NCI-H2107 treated with DMSO at 0.1 percent for 48 hours (cell line): Measurements from ENCODE around the gene PHF1.
"Not testable (repeated sequence)": the region's sequence is repeated elsewhere in the genome, so short reads cannot be mapped to it uniquely, and the experiment has no call there.

Source experiments
- DNase-seq: peaks from one replicate; lab custom pipeline; 2025; ENCODE audit not compliant: unreplicated experiment; lab: John Stamatoyannopoulos, UW

Gene PHF1

DNA sequence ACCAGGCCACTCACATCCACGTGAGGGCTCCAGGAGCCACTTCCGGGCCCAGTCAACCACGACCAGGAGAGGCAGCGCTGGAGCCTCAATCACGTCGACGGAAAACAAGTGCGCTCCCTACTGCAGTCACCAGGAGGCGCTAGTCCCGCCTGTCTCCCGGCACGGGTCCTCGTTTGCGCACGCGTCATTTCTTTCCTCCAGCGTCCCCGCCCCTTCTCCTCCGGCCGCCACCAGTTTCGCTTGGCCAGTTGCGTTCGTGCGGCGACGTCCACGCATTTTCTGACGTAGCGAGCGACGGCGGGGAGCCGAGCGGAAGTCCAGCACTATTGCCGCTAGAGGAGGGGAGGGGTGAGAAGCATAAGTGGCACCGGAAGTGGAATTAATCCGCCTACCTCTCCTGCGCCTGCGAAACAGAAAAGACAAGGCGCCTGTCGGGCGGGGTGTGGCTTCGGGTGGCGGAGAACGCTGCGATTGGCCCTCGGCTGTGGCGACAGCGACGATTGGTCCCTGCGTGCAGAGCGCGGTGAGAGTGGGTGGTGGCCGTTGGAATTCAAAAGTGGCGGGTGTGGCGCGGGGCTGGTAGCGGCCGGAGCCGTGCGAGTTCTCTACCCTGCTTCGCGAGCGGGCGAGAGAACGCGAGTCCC lies 19.4 kb upstream of the PHF1 start, which contains the start of gene KIFC1:
Gene KIFC1 (plus strand): TSS at position 546 of the 644 bp plus-strand sequence. CDS start 163 bp downstream, outside the sequence.
- DNase-seq = peak; percentile 99

DNA sequence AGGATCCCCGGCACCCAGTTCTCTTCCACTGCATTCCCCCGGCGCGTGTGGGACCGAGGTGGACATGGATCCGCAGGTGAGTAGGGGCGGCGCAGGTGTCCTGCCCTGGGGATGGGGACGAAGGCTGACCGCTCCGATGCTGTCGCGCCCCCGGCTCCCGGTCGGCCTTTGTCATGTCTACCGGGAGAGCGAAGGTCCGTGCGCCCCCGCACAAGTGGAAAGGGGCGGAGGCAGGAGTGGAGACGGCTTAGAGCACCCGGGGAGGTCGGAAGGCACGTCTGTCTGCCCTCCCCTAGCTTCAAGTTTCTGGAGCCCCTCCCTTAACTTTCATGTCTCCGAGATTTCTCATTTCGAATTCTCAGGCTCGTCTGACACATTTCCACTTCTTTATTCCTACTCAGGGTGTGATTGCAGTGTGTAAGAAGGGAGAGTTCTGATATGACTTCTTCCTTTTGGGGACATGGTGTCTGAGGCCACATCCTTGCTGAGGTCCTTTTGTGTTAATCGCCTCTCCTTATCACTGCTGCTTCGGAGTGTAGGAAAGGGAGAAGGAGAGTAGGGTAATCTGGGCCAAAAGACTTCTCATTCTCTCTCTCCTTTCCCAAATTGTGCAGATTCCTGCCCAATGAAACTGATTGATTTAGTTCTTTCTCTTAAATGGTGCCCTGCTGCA lies 18.8 kb upstream of the PHF1 start:
- DNase-seq = no peak

DNA sequence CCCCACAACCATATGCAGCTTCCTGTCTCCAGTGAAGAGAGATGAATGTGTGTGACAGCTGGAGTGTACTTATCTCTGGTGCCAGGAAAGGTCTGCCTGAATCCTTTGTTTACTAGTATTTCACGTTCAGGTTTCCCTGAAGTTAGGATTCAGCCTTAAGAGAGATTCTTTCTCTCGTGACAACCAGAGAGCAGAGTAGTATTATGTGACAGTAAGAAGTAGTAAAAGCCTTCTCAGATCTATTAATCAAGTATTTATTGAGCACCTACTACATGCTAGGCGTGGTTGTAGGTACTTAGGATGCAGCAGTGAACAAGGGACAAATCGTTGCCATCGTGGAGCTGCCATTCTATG lies 18.2 kb upstream of the PHF1 start:
- no peak for DNase-seq

DNA sequence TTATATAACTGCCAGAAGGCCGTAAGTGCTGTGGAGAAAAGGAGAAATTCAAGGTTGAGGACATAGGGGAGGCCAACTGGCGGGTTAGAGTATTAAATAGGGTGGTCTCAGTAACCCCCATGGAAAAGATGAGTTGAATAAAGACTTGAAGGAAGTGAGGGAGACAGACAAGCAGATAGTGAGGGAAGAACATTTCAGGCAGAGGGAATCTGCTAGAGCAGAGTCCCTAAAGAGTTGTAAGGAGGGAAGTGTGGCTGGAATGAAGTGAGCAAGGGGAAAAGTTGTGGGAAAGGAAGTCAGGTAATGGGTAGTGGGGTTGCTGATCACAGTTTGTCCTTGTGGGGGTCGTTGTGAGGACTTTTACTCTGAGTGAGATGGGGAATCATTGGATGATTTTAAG lies 17.8 kb upstream of the PHF1 start:
- DNase-seq = no peak

DNA sequence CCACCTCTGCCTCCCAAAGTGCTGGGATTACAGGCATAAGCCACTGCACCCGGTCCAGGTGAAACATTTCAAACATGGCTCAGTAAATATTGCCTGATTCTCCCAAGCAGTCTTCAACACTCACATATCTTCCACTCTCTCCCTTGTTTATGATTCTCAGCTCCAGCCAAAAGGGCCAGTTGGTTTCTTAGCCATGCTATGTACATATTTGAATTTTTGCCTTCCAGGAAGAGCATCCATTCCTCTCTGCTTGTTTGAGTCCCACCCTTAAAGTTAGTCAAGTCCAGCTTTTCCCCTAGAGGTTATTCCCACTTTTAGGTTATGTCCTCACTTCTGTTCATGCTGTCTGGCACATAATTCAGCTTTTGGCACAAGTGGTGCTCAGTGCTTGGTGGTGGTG lies 13.3 kb upstream of the PHF1 start:
- DNase-seq = no peak

DNA sequence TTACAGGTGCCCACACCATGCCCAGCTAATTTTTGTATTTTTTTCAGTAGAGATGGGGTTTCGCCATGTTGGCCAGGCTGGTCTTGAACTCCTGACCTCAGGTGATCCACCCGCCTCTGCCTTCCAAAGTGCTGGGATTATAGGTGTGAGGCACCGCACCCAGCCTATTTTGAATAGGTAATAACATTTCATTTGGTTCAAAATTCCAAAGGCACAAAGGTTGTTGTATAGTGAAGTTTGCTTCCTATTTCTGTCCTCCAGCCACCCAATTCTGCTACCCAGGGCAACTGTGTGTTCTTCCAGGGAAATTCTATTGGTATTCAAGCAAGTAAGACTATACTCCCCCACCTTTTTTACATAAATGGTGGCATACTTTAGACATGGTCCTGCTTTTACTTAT lies 12.2 kb upstream of the PHF1 start:
- not testable (repeated sequence) for DNase-seq

DNA sequence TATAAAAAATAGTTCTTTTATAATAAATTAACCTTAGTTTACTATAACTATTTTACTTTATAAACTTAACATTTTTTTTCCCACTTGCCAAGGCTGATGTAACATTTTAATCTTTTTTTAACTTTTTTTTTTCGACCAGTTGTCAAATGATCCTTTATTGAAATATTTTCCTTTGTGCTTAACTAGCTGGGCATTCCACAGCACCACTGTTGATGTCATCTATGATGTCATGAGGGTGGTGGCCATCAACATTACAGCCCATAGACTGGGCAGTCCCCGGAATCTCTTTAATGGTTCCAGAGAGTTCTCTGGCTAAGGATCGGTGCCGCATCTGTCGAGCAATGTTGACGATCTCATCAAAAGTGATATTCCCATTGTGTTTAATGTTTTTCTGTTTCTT lies 10.9 kb upstream of the PHF1 start:
- DNase-seq = not testable (repeated sequence)

DNA sequence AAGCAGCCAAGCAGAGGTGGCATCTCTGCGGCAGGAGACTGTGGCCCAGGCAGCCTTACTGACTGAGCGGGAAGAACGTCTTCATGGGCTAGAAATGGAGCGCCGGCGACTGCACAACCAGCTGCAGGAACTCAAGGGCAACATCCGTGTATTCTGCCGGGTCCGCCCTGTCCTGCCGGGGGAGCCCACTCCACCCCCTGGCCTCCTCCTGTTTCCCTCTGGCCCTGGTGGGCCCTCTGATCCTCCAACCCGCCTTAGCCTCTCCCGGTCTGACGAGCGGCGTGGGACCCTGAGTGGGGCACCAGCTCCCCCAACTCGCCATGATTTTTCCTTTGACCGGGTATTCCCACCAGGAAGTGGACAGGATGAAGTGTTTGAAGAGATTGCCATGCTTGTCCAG lies 5.9 kb upstream of the PHF1 start:
- DNase-seq = no peak

DNA sequence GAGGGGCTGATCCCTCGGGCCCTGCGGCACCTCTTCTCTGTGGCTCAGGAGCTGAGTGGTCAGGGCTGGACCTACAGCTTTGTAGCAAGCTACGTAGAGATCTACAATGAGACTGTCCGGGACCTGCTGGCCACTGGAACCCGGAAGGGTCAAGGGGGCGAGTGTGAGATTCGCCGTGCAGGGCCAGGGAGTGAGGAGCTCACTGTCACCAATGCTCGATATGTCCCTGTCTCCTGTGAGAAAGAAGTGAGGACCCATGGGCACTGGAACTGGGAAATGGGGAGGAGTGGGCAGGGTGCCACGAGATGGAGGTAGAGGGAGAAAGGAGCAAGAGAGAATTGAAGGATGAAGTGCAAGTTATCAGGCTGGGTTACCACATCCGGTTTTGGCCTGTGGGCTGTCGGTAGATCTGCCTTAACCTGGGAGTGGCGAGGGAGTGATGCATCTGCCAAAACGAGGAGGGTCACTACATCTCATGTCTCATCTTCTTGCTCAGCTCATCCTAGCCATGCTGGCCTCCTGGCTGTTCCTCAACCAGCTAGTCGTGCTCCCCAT lies 5.4 kb upstream of the PHF1 start:
- DNase-seq = no peak

DNA sequence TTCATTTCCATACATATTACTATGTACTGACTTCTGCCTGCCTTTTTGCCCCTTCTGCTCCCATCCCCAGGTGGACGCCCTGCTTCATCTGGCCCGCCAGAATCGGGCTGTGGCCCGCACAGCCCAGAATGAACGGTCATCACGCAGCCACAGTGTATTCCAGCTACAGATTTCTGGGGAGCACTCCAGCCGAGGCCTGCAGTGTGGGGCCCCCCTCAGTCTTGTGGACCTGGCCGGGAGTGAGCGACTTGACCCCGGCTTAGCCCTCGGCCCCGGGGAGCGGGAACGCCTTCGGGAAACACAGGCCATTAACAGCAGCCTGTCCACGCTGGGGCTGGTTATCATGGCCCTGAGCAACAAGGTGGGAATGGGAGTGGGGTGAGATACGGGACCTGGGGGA lies 4.7 kb upstream of the PHF1 start:
- no peak for DNase-seq

DNA sequence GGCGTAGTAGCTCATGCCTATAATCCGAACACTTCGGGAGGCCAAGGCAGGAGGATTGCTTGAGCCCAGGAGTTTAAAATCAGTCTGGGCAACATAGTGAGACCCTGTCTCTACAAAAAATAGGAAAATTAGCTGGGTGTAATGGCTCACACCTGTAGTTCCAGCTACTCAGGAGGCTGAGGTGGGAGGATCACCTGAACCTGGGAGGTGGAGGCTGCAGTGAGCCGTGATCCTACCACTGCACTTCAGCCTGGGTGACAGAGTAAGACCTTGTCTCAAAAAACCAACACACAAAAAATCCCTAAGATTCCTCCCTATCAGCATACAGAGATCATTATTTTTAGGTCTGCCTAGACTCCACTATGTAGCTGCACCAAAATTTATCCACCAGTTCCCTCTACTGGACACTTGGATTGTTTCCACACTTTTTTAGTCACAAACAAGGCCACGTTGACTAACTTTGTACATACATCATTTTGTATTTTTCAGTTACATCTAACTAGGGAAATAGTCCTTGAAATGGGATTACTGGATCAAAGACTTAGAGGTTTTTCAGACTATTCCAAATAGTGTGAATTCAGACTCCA lies 3.6 kb upstream of the PHF1 start:
- DNase-seq = no peak

DNA sequence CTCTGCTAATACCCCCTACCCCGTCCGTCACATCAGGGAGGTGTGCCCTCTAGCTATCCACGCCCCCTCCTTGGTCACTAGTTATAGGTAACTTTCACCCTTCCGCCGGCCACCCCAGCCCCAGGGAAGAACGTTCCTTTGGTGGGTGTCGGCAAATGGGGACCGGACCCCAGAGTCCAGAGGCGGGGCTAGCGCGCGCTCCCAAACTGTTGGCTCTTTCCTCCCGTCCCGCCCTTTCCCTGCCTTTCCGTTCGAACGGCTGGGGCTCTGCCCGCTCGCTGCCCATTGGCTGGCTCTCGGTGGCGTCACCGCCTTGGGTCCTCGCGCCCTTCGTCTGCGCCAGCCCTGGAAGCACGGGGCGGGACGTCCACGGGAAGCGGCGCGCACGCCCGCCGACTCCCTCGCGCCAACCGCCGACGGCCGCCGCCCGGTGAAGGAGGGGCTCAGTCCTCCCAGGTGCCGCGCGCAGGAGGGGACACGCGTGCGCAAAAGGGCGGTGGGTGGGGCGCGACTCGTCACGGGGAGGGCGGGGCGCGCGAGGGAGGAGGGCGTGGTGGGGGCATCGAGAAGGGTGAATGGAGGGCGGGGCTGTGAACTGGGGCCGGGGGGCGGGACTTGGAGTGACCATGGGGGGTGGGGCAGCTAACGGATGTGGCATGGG lies 634 bp upstream of the PHF1 start:
- peak; percentile 77 for DNase-seq

DNA sequence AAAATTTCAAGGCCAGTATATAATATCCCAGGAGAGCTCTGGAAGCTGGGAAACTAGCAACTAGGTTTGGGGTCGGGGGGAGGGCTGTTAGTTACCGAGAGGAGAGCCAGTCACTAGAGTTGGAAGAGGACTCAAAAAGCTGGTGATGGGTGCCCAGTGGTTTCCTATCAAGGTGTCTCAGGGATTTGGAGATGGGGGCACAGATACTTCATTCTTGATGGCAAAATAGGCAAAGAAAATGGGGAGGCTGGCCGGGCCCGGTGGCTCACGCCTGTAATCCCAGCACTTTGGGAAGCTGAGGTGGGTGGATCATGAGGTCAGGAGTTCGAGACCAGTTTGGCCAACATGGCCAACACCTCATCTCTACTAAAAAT lies 805 bp downstream of the PHF1 start:
- DNase-seq = no peak

DNA sequence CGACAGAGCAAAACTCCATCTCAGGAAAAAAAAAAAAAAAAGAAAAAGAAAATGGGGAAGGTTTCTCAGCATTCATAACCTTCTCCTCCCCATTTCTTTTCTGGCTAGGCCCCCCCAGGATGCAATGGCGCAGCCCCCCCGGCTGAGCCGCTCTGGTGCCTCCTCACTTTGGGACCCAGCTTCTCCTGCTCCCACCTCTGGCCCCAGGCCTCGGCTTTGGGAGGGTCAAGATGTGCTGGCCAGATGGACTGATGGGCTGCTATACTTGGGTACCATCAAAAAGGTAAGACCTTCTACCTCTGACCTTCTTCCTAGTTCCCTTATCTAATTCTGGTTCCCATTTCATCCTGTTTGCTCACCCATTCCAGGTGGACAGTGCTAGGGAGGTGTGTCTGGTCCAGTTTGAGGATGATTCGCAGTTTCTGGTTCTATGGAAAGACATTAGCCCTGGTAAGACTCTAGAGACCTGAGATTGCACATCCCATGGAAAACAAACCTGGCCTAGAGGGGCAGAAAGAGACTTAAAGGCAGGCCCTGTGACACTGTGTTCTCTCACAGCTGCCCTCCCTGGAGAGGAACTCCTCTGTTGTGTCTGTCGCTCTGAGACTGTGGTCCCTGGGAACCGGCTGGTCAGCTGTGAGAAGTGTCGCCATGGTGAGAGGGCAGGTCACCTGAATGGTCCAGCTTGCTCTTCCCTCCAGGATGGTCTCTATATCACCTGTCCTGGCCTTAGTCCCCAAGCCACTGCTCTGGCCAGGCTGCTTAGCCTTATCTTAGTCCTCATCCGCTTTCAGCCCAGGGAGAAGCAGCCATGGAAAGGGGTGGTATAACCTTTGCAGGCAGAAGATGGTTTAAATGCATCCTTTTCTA lies 1.6 kb downstream of the PHF1 start:
- DNase-seq = no peak

DNA sequence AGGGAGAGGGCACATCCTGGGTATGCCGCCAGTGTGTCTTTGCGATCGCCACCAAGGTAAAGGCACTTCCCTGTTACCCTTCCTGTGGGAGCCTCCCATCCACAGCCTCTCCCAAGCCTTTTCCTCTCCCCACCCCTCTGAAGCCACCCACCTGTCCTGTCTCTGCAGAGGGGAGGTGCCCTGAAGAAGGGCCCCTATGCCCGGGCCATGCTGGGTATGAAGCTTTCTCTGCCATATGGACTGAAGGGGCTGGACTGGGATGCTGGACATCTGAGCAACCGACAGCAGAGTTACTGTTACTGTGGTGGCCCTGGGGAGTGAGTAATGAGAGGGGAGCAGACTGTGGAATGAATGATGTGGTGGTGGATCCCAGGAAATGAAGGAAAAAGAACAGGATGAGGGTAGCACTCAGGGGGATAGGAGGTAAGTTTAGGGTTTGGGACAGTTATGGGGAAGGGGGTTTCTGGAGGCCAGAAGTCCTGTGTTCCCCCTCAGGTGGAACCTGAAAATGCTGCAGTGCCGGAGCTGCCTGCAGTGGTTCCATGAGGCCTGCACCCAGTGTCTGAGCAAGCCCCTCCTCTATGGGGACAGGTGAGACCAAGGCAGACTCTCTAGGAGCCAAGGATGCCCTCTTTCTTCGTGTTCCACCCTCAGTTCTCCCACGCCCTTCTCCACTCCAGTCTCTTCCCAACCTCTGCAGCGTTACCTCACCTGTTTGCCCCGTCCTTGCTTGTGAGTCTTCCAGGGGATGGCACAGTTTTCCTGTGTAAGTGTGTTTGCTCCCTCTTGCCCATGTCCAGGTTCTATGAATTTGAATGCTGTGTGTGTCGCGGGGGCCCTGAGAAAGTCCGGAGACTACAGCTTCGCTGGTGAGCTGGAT lies 2.7 kb downstream of the PHF1 start:
- DNase-seq = no peak

DNA sequence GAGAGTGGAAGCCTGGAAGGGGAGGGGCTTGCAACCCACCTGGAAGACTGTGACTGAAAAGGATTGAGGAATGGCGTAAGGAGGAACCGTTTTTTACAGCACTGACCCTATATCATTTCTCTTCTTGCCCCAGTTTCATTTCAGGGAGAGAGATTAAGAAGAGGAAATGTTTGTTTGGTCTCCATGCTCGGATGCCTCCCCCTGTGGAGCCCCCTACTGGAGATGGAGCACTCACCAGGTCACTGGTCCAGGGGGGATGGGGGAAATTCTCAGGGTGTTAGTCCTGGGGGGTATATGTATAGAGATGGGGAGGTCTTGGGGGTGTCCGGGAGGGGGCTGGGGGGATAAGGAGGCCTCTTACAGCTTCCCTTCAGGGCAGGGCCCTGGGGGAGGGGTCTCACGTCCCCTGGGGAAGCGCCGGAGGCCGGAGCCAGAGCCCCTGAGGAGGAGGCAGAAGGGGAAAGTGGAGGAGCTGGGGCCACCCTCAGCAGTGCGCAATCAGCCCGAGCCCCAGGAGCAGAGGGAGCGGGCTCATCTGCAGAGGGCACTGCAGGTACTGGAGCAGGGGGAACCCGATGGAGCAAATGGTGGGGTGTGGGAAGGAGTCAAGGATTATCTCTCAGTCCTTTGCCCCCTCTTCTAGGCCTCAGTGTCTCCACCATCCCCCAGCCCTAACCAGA lies 3.9 kb downstream of the PHF1 start:
- no peak for DNase-seq

DNA sequence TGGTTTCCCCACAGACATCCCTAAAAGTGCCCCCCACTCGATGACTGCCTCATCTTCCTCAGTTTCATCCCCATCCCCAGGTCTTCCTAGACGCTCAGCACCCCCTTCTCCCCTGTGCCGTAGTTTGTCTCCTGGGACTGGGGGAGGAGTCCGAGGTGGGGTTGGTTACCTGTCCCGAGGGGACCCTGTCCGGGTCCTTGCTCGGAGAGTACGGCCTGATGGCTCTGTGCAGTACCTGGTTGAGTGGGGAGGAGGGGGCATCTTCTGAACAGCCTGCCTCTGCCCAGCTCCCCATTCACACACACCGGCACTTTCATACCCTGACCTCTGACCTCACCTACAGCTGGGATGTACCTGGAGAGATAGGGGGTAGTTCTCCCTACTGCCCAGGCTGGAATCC lies 5.0 kb downstream of the PHF1 start:
- DNase-seq = no peak

DNA sequence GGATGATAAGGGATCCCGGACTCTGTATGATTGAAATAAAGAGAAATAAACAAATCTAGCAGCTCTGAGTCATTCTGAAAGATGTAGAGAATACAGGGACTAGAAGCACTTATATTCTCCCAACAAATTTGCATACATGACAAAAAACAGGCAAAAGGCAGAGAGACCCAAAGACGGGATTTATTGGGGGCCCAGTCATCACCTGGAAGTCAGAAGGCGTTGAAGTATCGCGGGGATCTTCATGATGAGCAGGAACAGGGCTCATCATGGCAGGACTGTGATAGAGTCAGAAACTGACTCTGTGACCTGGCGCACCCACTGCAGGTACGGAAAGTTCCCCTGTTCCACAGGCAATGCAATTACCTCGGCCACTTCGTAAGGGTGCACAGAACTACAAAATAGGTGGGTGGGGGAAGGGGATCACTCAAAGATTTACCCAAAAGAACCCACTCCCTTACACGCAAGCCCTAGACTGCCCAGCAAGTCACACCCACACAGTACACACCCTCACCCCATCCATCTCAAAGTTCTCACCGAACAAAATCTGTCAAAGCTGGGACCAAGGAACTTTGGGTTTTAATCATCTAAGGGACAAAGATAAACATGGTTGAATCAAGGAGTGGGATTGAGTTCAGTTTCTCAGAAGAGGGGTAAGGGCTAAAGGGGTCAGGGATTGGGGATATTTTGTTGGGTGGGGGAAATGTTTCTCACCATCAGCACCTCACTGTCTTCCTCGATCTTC lies 5.7 kb downstream of the PHF1 start:
- no peak for DNase-seq
